Nephron (organoid): ENCODE data around the gene RNF187.

ENCODE experiments used
- H3K27ac Mint-ChIP-seq, 3 experiments: 2 replicates each; pipeline ENCODE4 v1.8.0; 2020; ENCODE audit warnings: mixed read lengths in 3 of 3, mild to moderate bottlenecking in 2 of 3, moderate library complexity in 1 of 3
- H3K27me3 Mint-ChIP-seq: 2 replicates; pipeline ENCODE4 v1.8.0; 2021; ENCODE audit warnings: low read depth, mild to moderate bottlenecking, moderate library complexity, mixed read lengths
- H3K36me3 Mint-ChIP-seq: 2 replicates; pipeline ENCODE4 v1.8.0; 2020; ENCODE audit warnings: low read depth, mixed read lengths
- H3K4me1 Mint-ChIP-seq: 2 replicates; pipeline ENCODE4 v1.8.0; 2020; ENCODE audit warnings: mixed read lengths
- H3K4me3 Mint-ChIP-seq, 3 experiments: 2 replicates each; pipeline ENCODE4 v1.8.0; 2020; ENCODE audit warnings: mild to moderate bottlenecking in 3 of 3, mixed read lengths in 3 of 3, moderate library complexity in 2 of 3
- H3K9me3 Mint-ChIP-seq: 2 replicates; pipeline ENCODE4 v1.8.0; 2020; ENCODE audit warnings: mixed read lengths
- CTCF ChIP-seq, 3 experiments: fragments of 200-600 bp; sonication (generic); IDR thresholded peaks; one replicate each; pipeline ENCODE4 v1.5.0; 2021; ENCODE audit warnings: antibody characterized with exemption in 3 of 3; ENCODE audit not compliant: unreplicated experiment in 3 of 3

Gene RNF187

GRCh38 chr1:228456252-228457016, 30.7 kb upstream of the RNF187 start:
- peak overlapping the region; percentile 83 to 97 (median 94) for H3K27ac Mint-ChIP-seq
- peaks cover 6% of the 10 kb centered on the region for H3K27me3 Mint-ChIP-seq
- no peak for TF ChIP-seq CTCF (IDR thresholded peaks at IDR 0.05; ENCODE audit: unreplicated experiment in 3 of 3)
- H3K4me3 Mint-ChIP-seq, result peak overlapping the region; percentile 94 to 97 (median 96)
- no peaks in the 10 kb centered on the region for H3K9me3 Mint-ChIP-seq
- H3K4me1 Mint-ChIP-seq, result peaks cover 21% of the 10 kb centered on the region
- peaks cover 7% of the 10 kb centered on the region for H3K36me3 Mint-ChIP-seq

- Mint-ChIP-seq H3K9me3 (no peaks in the 10 kb centered on the region), H3K27ac (peak overlapping the region; percentile 83 to 97 (median 94)), H3K27me3 (peaks cover 6% of the 10 kb centered on the region), H3K4me3 (peak overlapping the region; percentile 94 to 97 (median 96)), H3K36me3 (peaks cover 7% of the 10 kb centered on the region), H3K4me1 (peaks cover 21% of the 10 kb centered on the region)
- no peak for TF ChIP-seq CTCF (IDR thresholded peaks at IDR 0.05; ENCODE audit: unreplicated experiment in 3 of 3)
These were observed 30.2 kb upstream of the RNF187 start for GRCh38 chr1:228457017-228457395.

GRCh38 chr1:228457396-228458176, 29.6 kb upstream of the RNF187 start:
- peaks cover 25% of the 10 kb centered on the region for H3K4me1 Mint-ChIP-seq
- peaks cover 9% of the 10 kb centered on the region for H3K27me3 Mint-ChIP-seq
- no peaks in the 10 kb centered on the region for H3K9me3 Mint-ChIP-seq
- TF ChIP-seq CTCF (IDR thresholded peaks at IDR 0.05; ENCODE audit: unreplicated experiment in 3 of 3), result peak in 2 of 3 experiments; percentile 27 to 42
- H3K27ac Mint-ChIP-seq, result peak overlapping the region; percentile 83 to 97 (median 94)
- peak overlapping the region; percentile 94 to 97 (median 96) for H3K4me3 Mint-ChIP-seq
- H3K36me3 Mint-ChIP-seq, result peaks cover 7% of the 10 kb centered on the region

- Mint-ChIP-seq H3K36me3 (peaks cover 3% of the 10 kb centered on the region), H3K4me1 (peaks cover 37% of the 10 kb centered on the region), H3K4me3 (peak overlapping the region; percentile 94 to 97 (median 96)), H3K27me3 (peaks cover 24% of the 10 kb centered on the region), H3K9me3 (no peaks in the 10 kb centered on the region), H3K27ac (peak overlapping the region; percentile 83 to 97 (median 94))
- peak; percentile 80 to 82 (median 81) for TF ChIP-seq CTCF (IDR thresholded peaks at IDR 0.05; ENCODE audit: unreplicated experiment in 3 of 3)
These were observed 27.8 kb upstream of the RNF187 start for GRCh38 chr1:228459091-228459993.

GRCh38 chr1:228460821-228461220, 26.4 kb upstream of the RNF187 start:
- H3K4me1 Mint-ChIP-seq, result peaks cover 38% of the 10 kb centered on the region
- no peaks in the 10 kb centered on the region for H3K36me3 Mint-ChIP-seq
- H3K4me3 Mint-ChIP-seq, result peak overlapping the region; percentile 75 to 82 (median 78)
- no peak overlapping the region for H3K27ac Mint-ChIP-seq
- no peaks in the 10 kb centered on the region for H3K9me3 Mint-ChIP-seq
- TF ChIP-seq CTCF (IDR thresholded peaks at IDR 0.05; ENCODE audit: unreplicated experiment in 3 of 3), result no peak
- peaks cover 29% of the 10 kb centered on the region for H3K27me3 Mint-ChIP-seq
